ENCODE data around the gene STAC3.
A peak's percentile ranks its signal among the peaks of the same experiment; 100 is the strongest.
"Not testable (repeated sequence)": the region's sequence is repeated elsewhere in the genome, so short reads cannot be mapped to it uniquely, and the experiment has no call there.

The STAC3 gene

GRCh38 chr12:57276935-57277563, 26.1 kb upstream of the STAC3 start:
- H3K4me3 ChIP-seq (ENCODE audit: low read length), result no peak overlapping the region
- peak; percentile 16 for TF ChIP-seq CTCF (IDR thresholded peaks at IDR 0.05; ENCODE audit: insufficient read depth, low read depth, low read length, missing control alignments)
- DNase-seq (ENCODE audit: low read depth), result peak; percentile 16

GRCh38 chr12:57276233-57276632, 25.2 kb upstream of the STAC3 start:
- H3K4me3 ChIP-seq (ENCODE audit: low read length); DNase-seq (ENCODE audit: low read depth): not testable (repeated sequence)

- H3K4me3 ChIP-seq (ENCODE audit: low read length), result no peak overlapping the region
- no peak for TF ChIP-seq CTCF (IDR thresholded peaks at IDR 0.05; ENCODE audit: insufficient read depth, low read depth, low read length, missing control alignments)
- DNase-seq (ENCODE audit: low read depth), result no peak
These were observed 22.5 kb upstream of the STAC3 start for GRCh38 chr12:57273516-57273915.

GRCh38 chr12:57272337-57273151, 21.6 kb upstream of the STAC3 start:
- DNase-seq (ENCODE audit: low read depth), result no peak
- TF ChIP-seq CTCF (IDR thresholded peaks at IDR 0.05; ENCODE audit: insufficient read depth, low read depth, low read length, missing control alignments), result no peak

GRCh38 chr12:57270966-57271470, 20.0 kb upstream of the STAC3 start:
- no peak overlapping the region for H3K4me3 ChIP-seq (ENCODE audit: low read length)
- no peak for DNase-seq (ENCODE audit: low read depth)
- TF ChIP-seq CTCF (IDR thresholded peaks at IDR 0.05; ENCODE audit: insufficient read depth, low read depth, low read length, missing control alignments), result no peak

More at GRCh38 chr12:57272337-57273151, 21.6 kb upstream of the STAC3 start:
- no peak overlapping the region for H3K4me3 ChIP-seq (ENCODE audit: low read length)

GRCh38 chr12:57268264-57268663, 17.3 kb upstream of the STAC3 start:
- DNase-seq (ENCODE audit: low read depth), result peak; percentile 18
- TF ChIP-seq CTCF (IDR thresholded peaks at IDR 0.05; ENCODE audit: insufficient read depth, low read depth, low read length, missing control alignments), result no peak
- H3K4me3 ChIP-seq (ENCODE audit: low read length), result no peak overlapping the region

GRCh38 chr12:57266681-57267080, 15.7 kb upstream of the STAC3 start:
- TF ChIP-seq CTCF (IDR thresholded peaks at IDR 0.05; ENCODE audit: insufficient read depth, low read depth, low read length, missing control alignments), result no peak
- no peak for DNase-seq (ENCODE audit: low read depth)
- no peak overlapping the region for H3K4me3 ChIP-seq (ENCODE audit: low read length)
